GM23338 (cell line): ENCODE data around the gene WWP2.

ENCODE experiments used
- CREB1 ChIP-seq: fragments of 250-450 bp; sonication (Bioruptor Pico); IDR thresholded peaks from 2 replicates; pipeline ENCODE4 v1.5.0; 2020; ENCODE audit warnings: low read depth, mild to moderate bottlenecking, moderate library complexity
- EZH2 ChIP-seq: fragments of 200-600 bp; sonication (generic); IDR thresholded peaks from one replicate; pipeline ENCODE4 v1.8.0; 2017; ENCODE audit warnings: antibody characterized with exemption, mild to moderate bottlenecking, low read depth; ENCODE audit not compliant: unreplicated experiment
- JUNB ChIP-seq: IDR thresholded peaks from one replicate; pipeline ENCODE4 v1.6.1; 2016; ENCODE audit warnings: antibody characterized with exemption; ENCODE audit not compliant: unreplicated experiment
- POLR2AphosphoS5 ChIP-seq: IDR thresholded peaks from 2 replicates; pipeline ENCODE4 v1.6.1; 2016; ENCODE audit warnings: antibody characterized with exemption, low read depth
- ZNF331 ChIP-seq: fragments of 250-450 bp; sonication (Bioruptor Pico); IDR thresholded peaks from 2 replicates; pipeline ENCODE4 v1.5.0; 2020; ENCODE audit warnings: low read depth, mild to moderate bottlenecking, moderate library complexity
- TF ChIP-seq, protein P1 (sequence below): IDR thresholded peaks from one replicate; pipeline ENCODE4 v1.6.1; 2018; ENCODE audit warnings: antibody characterized with exemption; ENCODE audit not compliant: unreplicated experiment
- TF ChIP-seq, protein P2 (sequence below), 2 experiments: fragments of 200-600 bp in 1 of 2; sonication (generic) in 1 of 2; conservative IDR thresholded peaks; 2 replicates each; pipeline versions ENCODE4 v1.5.1 to v1.6.1; 2016 to 2017; ENCODE audit warnings: antibody characterized with exemption in 2 of 2, low read depth in 2 of 2, mild to moderate bottlenecking in 2 of 2, moderate library complexity in 1 of 2
- TF ChIP-seq, protein P3 (sequence below): IDR thresholded peaks from 2 replicates; pipeline ENCODE4 v1.6.1; 2016; ENCODE audit warnings: antibody characterized with exemption

DNA sequence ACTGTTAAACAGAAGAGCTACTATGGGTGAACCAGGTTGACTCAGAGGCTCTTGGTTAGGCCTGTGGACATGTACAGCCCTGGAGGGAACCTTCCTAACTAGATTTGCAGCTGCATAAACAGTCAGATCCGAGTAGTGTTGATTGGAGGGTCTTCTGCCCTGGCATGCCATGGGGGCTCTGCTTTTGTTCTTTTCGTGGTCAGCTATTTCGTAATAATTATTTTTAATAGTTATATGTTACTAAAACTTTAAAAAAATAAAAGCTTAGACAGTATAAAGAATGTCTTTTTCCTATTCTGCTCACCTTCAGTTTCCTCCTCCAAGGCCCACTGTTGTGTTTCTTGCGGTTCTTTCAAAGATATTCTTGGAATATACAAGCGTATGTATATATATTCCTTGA lies 121.6 kb downstream of the WWP2 start:
- TF ChIP-seq, protein P1, sequence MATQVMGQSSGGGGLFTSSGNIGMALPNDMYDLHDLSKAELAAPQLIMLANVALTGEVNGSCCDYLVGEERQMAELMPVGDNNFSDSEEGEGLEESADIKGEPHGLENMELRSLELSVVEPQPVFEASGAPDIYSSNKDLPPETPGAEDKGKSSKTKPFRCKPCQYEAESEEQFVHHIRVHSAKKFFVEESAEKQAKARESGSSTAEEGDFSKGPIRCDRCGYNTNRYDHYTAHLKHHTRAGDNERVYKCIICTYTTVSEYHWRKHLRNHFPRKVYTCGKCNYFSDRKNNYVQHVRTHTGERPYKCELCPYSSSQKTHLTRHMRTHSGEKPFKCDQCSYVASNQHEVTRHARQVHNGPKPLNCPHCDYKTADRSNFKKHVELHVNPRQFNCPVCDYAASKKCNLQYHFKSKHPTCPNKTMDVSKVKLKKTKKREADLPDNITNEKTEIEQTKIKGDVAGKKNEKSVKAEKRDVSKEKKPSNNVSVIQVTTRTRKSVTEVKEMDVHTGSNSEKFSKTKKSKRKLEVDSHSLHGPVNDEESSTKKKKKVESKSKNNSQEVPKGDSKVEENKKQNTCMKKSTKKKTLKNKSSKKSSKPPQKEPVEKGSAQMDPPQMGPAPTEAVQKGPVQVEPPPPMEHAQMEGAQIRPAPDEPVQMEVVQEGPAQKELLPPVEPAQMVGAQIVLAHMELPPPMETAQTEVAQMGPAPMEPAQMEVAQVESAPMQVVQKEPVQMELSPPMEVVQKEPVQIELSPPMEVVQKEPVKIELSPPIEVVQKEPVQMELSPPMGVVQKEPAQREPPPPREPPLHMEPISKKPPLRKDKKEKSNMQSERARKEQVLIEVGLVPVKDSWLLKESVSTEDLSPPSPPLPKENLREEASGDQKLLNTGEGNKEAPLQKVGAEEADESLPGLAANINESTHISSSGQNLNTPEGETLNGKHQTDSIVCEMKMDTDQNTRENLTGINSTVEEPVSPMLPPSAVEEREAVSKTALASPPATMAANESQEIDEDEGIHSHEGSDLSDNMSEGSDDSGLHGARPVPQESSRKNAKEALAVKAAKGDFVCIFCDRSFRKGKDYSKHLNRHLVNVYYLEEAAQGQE = no peak
- TF ChIP-seq, protein P2, sequence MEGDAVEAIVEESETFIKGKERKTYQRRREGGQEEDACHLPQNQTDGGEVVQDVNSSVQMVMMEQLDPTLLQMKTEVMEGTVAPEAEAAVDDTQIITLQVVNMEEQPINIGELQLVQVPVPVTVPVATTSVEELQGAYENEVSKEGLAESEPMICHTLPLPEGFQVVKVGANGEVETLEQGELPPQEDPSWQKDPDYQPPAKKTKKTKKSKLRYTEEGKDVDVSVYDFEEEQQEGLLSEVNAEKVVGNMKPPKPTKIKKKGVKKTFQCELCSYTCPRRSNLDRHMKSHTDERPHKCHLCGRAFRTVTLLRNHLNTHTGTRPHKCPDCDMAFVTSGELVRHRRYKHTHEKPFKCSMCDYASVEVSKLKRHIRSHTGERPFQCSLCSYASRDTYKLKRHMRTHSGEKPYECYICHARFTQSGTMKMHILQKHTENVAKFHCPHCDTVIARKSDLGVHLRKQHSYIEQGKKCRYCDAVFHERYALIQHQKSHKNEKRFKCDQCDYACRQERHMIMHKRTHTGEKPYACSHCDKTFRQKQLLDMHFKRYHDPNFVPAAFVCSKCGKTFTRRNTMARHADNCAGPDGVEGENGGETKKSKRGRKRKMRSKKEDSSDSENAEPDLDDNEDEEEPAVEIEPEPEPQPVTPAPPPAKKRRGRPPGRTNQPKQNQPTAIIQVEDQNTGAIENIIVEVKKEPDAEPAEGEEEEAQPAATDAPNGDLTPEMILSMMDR (conservative IDR thresholded peaks at IDR 0.05; ENCODE audit: low read depth in 2 of 2) = no peak
- no peak for TF ChIP-seq ZNF331
- no peak for TF ChIP-seq EZH2
- no peak for TF ChIP-seq CREB1 (CRISPR knock-in tag)
- TF ChIP-seq, protein P3, sequence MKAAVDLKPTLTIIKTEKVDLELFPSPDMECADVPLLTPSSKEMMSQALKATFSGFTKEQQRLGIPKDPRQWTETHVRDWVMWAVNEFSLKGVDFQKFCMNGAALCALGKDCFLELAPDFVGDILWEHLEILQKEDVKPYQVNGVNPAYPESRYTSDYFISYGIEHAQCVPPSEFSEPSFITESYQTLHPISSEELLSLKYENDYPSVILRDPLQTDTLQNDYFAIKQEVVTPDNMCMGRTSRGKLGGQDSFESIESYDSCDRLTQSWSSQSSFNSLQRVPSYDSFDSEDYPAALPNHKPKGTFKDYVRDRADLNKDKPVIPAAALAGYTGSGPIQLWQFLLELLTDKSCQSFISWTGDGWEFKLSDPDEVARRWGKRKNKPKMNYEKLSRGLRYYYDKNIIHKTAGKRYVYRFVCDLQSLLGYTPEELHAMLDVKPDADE = no peak
- TF ChIP-seq POLR2AphosphoS5 = no peak
- TF ChIP-seq JUNB = no peak
